HG03442 (cell line): ENCODE results near the gene KIF26B.

Source experiments
- ATAC-seq: cut with Tn5 transposase; IDR thresholded peaks from one replicate; pipeline ENCODE4 v1.9.1; 2021; ENCODE audit warnings: mild to moderate bottlenecking, moderate library complexity; ENCODE audit not compliant: unreplicated experiment

Gene KIF26B

GRCh38 chr1:245454051-245454450, 299.3 kb downstream of the KIF26B start:
- no peak for ATAC-seq

GRCh38 chr1:245457562-245457961, 302.8 kb downstream of the KIF26B start:
- no peak for ATAC-seq

GRCh38 chr1:245458234-245458633, 303.4 kb downstream of the KIF26B start:
- ATAC-seq = no peak

GRCh38 chr1:245458761-245459174, 304.0 kb downstream of the KIF26B start:
- no peak for ATAC-seq

GRCh38 chr1:245459621-245460020, 304.8 kb downstream of the KIF26B start:
- ATAC-seq = no peak

GRCh38 chr1:245461681-245462080, 306.9 kb downstream of the KIF26B start:
- ATAC-seq = no peak

- no peak for ATAC-seq
These were observed 307.4 kb downstream of the KIF26B start for GRCh38 chr1:245462161-245462560.

- ATAC-seq = no peak
These were observed 308.8 kb downstream of the KIF26B start for GRCh38 chr1:245463392-245464165.

GRCh38 chr1:245464290-245464689, 309.5 kb downstream of the KIF26B start:
- no peak for ATAC-seq

- ATAC-seq = no peak
These were observed 310.9 kb downstream of the KIF26B start for GRCh38 chr1:245465666-245466065.

GRCh38 chr1:245466261-245466660, 311.5 kb downstream of the KIF26B start:
- no peak for ATAC-seq

- no peak for ATAC-seq
These were observed 313.0 kb downstream of the KIF26B start for GRCh38 chr1:245467804-245468203.

GRCh38 chr1:245469006-245469405, 314.2 kb downstream of the KIF26B start:
- ATAC-seq = no peak

- no peak for ATAC-seq
These were observed 314.9 kb downstream of the KIF26B start for GRCh38 chr1:245469734-245470133.

GRCh38 chr1:245475126-245475525, 320.3 kb downstream of the KIF26B start:
- no peak for ATAC-seq

GRCh38 chr1:245475961-245476516, 321.3 kb downstream of the KIF26B start:
- no peak for ATAC-seq

- no peak for ATAC-seq
These were observed 323.2 kb downstream of the KIF26B start for GRCh38 chr1:245477941-245478340.

- ATAC-seq = no peak
These were observed 325.8 kb downstream of the KIF26B start for GRCh38 chr1:245480393-245481120.

- ATAC-seq = no peak
These were observed 326.5 kb downstream of the KIF26B start for GRCh38 chr1:245481261-245481660.

- no peak for ATAC-seq
These were observed 328.5 kb downstream of the KIF26B start for GRCh38 chr1:245483247-245483646.

- no peak for ATAC-seq
These were observed 329.4 kb downstream of the KIF26B start for GRCh38 chr1:245484176-245484575.

- no peak for ATAC-seq
These were observed 331.2 kb downstream of the KIF26B start for GRCh38 chr1:245485996-245486395.
